H1 (cell line): ENCODE data around the gene GGA3.

Source experiments
- CEBPB ChIP-seq: IDR thresholded peaks from 2 replicates; pipeline ENCODE4 v1.6.1; 2012; ENCODE audit warnings: low read depth, low read length
- EZH2 ChIP-seq: fragments of 200-600 bp; sonication (generic); IDR thresholded peaks from 2 replicates; pipeline ENCODE4 v1.7.1; 2012; ENCODE audit warnings: low read depth, mild to moderate bottlenecking, moderate library complexity, low read length, inconsistent platforms; ENCODE audit not compliant: severe bottlenecking
- JUND ChIP-seq: IDR thresholded peaks from 2 replicates; pipeline ENCODE4 v1.6.1; 2011; ENCODE audit warnings: mild to moderate bottlenecking, improper control_type of control experiment, low read length
- PHF8 ChIP-seq: fragments of 200-600 bp; sonication (generic); conservative IDR thresholded peaks from 2 replicates; pipeline ENCODE4 v1.7.1; 2012; ENCODE audit warnings: low read depth, mild to moderate bottlenecking, inconsistent platforms, low read length, moderate library complexity
- SIN3A ChIP-seq, 2 experiments: IDR thresholded peaks in 1 of 2; conservative IDR thresholded peaks in 1 of 2; 2 replicates each; pipeline ENCODE4 v1.6.1; 2011 to 2012; ENCODE audit warnings: low read length in 2 of 2, improper control_type of control experiment in 1 of 2, low read depth in 1 of 2, mild to moderate bottlenecking in 1 of 2
- TAF1 ChIP-seq: IDR thresholded peaks from 2 replicates; pipeline ENCODE4 v1.6.1; 2011; ENCODE audit warnings: mild to moderate bottlenecking, low read depth, low read length

- TF ChIP-seq CEBPB (no peak), TAF1 (no peak), SIN3A (conservative IDR thresholded peaks at IDR 0.05 in 1 of 2, IDR thresholded peaks at IDR 0.05 in 1 of 2; ENCODE audit: low read depth in 1 of 2, low read length in 2 of 2) (no peak), EZH2 (no peak), PHF8 (no peak), JUND (no peak)
These were observed 39.6 kb upstream of the GGA3 start for GRCh38 chr17:75301049-75301448.
